Mammary epithelial cell (primary cell): ENCODE measurements around the gene RFX3.

ENCODE experiments used
- EZH2 ChIP-seq: IDR thresholded peaks from 2 replicates; pipeline ENCODE4 v1.6.1; 2012; ENCODE audit warnings: low read length, inconsistent platforms, borderline replicate concordance
- TF ChIP-seq, protein P1 (sequence below), 2 donors: IDR thresholded peaks in 1 of 2; conservative IDR thresholded peaks in 1 of 2; 2 replicates each; pipeline ENCODE4 v1.5.1; 2011 to 2012; ENCODE audit warnings: inconsistent platforms in 2 of 2, low read length in 2 of 2, mild to moderate bottlenecking in 2 of 2, control low read depth in 1 of 2, low read depth in 1 of 2; ENCODE audit not compliant: insufficient read depth in 1 of 2; ENCODE audit errors: extremely low read depth in 1 of 2

DNA sequence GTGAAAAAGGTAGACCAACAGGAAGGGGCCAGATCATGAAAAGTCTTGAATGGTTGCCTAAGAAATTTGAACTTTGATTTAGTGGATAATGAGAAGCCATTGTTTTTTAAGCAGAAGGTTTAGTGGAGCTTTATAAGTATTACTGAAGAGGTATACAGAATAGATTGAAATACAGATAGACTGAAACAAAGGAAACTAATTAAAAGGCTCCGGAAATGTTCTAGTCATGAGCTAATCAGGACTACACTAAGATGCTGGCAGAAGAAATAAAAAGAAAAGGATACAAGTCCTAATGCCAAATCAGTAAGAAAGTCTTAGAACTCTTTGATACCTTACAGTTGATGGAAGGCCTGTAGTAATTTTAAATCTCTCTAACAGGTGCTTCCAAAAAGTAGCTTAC is 45.7 kb upstream of the RFX3 start:
- TF ChIP-seq, protein P1, sequence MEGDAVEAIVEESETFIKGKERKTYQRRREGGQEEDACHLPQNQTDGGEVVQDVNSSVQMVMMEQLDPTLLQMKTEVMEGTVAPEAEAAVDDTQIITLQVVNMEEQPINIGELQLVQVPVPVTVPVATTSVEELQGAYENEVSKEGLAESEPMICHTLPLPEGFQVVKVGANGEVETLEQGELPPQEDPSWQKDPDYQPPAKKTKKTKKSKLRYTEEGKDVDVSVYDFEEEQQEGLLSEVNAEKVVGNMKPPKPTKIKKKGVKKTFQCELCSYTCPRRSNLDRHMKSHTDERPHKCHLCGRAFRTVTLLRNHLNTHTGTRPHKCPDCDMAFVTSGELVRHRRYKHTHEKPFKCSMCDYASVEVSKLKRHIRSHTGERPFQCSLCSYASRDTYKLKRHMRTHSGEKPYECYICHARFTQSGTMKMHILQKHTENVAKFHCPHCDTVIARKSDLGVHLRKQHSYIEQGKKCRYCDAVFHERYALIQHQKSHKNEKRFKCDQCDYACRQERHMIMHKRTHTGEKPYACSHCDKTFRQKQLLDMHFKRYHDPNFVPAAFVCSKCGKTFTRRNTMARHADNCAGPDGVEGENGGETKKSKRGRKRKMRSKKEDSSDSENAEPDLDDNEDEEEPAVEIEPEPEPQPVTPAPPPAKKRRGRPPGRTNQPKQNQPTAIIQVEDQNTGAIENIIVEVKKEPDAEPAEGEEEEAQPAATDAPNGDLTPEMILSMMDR (conservative IDR thresholded peaks at IDR 0.05 in 1 of 2, IDR thresholded peaks at IDR 0.05 in 1 of 2; ENCODE audit: extremely low read depth in 1 of 2, insufficient read depth in 1 of 2, low read depth in 1 of 2, low read length in 2 of 2): no peak
- no peak for TF ChIP-seq EZH2
